Activated CD4-positive, alpha-beta T cell treated with anti-CD3 and anti-CD28 coated beads, Interleukin-2, amount 50 U/mL, for 1 hour (primary cell): ENCODE measurements around the gene RAD50.
"Not testable (repeated sequence)": the region's sequence is repeated elsewhere in the genome, so short reads cannot be mapped to it uniquely, and the experiment has no call there.

ENCODE experiments used
- DNase-seq: peaks from one replicate; pipeline ENCODE4 v3.0.0-alpha.2; 2020

The RAD50 gene

DNA sequence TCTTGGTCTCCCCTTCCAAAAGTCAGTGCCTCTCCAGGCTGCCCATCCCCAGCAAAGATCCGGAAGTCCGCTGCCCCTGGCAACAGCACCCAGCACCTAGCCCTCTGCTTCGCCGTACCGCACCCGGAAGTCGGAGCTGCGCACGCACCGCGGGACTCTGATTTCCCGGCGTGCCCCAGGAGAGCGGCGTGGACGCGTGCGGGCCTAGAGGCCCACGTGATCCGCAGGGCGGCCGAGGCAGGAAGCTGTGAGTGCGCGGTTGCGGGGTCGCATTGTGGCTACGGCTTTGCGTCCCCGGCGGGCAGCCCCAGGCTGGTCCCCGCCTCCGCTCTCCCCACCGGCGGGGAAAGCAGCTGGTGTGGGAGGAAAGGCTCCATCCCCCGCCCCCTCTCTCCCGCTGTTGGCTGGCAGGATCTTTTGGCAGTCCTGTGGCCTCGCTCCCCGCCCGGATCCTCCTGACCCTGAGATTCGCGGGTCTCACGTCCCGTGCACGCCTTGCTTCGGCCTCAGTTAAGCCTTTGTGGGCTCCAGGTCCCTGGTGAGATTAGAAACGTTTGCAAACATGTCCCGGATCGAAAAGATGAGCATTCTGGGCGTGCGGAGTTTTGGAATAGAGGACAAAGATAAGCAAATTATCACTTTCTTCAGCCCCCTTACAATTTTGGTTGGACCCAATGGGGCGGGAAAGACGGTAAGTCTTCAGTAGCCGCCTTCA, at the start of gene RAD50:
TSS of gene RAD50 (plus strand) at position 215 of the 715 bp plus-strand sequence. CDS start at position 563, 348 bp downstream.
- DNase-seq: peak; percentile 87

DNA sequence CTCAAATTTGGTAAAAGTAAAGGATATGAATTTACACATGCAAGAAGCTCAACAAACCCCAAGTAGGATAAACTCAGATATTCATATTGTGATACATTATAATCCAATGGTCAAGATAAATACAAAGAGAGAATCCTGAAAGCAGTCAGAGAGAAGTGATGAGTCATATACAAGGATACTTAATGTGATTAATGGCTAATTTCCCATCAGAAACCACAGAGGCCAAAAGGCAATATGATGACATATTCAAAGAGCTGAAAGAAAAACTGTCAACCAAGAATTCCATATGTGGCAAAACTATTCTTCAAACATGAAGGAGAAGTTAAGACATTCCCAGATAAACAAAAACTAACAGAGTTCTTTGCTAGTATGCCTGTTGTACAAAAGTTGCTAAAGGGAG, 46.7 kb upstream of the RAD50 start:
- no peak for DNase-seq

DNA sequence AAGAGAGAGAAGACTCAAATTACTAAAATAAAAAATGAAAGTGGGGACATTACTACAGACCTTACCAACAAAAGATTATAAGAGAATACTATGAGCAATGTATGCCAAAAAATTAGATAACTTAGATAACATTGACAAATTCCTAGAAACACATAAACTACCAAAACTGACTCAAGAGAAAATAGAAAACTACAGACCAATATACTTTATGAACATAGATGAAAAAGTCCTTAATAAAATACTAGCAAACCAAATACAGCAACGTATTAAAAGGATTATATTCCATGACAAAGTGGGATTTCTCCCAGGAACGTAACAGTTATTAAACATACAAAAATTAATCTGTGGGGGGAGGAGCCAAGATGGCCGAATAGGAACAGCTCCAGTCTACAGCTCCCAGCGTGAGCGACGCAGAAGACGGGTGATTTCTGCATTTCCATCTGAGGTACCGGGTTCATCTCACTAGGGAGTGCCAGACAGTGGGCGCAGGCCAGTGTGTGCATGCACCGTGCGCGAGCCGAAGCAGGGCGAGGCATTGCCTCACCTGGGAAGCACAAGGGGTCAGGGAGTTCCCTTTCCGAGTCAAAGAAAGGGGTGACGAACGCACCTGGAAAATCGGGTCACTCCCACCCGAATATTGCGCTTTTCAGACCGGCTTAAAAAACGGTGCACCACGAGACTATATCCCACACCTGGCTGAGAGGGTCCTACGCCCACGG, 43.0 kb upstream of the RAD50 start:
- not testable (repeated sequence) for DNase-seq

DNA sequence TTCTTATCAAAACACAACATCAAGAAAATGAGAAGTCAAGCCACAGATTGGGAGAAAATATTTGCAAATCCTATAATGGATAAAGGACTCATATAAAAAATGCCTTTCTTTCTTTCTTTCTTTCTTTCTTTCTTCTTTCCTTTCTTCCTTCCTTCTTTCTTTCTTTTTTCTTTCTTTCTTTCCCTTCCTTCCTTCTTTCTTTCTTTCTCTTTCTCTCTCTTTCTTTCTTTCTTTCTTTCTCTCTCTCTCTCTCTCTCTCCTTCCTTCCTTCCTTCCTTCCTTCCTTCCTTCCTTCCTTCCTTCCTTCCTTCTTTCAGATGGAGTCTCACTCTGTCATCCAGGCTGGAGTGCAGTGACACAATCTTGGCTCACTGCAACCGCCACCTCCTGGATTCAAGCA, 34.7 kb upstream of the RAD50 start:
- not testable (repeated sequence) for DNase-seq

DNA sequence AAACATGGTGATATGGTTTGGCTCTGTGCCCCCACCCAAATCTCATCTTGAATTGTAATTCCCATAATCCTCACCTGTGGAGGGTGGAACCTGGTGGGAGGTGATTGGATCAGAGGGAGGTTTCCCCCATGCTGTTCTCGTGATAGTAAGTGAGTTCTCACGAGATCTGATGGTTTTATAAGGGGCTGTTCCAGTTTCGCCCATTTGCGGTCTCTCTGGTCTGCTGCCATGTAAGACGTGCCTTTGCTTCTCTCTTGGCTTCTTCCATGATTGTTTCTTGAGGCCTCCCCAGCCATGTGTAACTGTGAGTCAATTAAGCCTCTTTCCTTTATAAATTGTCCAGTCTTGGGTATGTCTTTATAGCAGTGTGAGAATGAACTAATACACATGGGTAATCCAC, 31.9 kb upstream of the RAD50 start:
- not testable (repeated sequence) for DNase-seq

DNA sequence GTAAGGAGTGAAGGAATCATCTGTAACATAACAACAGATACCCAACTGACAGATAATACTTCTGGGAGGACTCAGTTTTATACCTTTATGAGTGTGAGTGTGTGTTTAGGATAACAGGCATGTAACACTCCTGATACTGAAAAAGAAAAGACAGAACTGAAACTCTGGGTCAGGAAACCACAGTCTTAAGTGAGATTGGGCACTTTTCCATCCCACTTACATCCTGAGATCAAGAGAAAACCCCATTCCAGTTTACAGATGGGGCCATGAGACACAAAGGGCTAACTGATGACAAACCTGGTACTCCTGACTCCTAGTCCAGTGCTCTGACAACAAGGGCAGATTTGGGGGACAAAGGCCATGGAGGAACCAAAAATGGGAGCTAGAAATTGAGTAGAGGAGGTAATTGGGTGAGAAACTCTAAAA, 31.5 kb upstream of the RAD50 start:
- DNase-seq: no peak

DNA sequence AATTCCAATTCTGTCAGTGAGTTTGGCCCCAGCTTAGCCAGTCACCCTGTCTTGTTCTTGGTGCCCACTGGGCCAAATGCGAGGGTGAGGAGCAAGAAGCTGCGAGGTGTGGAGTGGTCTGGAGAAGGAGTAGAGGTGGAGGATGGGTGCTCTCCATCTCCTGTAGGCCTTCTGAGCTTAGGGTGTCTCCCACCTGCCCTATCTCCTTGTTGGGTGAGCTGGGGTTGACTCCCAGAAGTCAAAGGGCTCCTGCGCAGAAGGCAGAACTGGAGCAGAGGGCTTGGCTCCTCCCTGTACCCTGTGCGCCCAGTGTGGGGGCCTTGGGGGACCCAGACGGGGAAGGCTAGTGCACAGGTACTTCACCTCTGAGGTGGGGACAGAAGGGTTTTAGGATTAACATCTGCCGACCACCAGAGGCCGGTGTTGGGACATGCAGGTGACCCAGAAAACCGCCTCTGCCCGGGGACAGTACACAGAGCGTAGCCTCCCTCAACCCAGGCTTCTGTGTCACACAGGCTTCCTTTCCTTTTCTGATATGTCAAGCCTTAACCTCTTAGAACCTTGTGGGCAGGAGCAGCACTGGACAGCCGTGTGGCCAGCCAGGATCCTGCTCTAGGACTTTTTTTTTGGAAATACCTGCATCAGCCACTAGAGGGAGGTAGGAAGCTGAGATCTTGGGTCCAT, 30.3 kb upstream of the RAD50 start:
- peak; percentile 9 for DNase-seq

DNA sequence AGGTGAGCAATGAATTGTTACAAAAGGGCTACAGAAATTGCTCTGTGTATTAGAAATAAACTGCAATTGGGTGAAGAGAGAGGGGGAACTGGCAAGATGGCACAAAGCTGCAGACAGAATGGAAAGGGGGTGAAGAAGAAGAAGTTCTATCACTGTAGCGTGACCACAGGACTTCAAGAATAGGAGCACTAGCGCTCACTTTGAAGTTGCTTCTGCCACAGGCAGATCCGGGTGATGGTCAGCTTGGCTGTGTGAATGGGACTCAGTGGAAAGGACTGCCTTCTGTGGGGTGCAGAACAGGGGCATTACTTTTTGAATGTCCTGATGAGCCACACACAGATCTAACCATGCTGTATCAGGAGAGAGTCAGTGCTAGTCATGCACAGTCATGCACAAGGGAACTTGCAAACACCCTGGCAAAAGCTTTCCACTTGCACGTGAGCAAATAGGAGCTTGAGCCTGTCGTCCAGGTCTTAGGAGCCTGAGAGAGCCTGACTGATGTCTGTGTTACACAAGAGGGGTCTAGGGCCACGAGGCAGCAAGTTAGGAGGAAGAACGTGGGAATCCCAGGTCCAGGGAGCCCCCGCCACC, 29.7 kb upstream of the RAD50 start:
- DNase-seq: no peak

DNA sequence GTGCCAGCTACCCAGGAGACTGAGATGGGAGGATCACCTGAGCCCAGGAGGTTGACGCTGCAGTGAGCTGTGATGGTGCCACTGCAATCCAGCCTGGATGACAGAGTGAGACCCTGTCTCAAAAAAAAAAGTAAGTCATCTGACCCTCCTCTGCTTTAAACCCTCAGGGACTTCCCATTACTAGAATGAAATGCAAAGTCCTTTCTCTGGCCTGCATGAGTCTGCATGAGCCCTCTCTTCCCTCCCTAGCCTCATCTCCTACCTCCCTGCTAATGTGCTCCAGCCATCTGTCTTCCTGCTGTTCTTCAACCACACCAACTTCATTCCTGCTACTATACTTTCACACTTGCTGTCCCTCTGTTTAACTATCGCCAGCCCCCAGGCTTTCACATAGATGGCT, 28.8 kb upstream of the RAD50 start:
- DNase-seq: no peak

DNA sequence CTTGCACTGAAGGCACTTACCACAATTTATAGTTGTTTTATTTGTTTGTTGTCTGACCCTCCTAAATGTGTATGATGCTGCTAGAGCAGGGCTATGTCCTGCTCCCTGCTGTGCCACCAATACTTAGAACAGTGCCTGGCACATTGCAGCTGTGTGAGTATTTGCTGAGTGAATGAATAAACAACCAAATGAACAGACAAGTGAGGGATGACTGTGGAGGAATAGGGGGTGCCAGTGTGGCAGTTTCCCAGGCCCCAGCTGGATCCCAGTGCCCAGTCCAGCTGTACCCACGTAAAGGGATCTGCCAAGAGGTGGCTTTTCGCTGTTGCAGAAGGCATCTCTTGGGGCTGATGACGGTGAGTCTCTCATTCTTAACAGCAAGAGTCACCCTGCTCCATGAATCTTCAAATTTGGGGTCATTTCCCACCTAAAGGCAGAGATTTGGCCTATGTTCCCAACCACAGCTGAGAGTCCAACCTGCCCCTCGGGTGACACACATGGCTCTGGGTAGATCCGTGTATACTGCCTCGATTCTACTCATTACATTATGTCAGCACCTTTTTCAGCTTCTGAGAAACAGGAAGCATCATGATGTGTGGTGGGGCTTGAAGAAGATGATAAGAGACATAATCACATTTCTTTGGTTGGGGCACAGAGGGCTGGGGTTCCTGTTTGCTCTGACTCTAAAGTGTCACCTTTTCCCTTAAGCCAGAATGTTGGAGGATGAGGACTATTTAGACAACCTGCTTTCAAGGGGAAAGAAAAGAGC, 27.7 kb upstream of the RAD50 start:
- DNase-seq: no peak

DNA sequence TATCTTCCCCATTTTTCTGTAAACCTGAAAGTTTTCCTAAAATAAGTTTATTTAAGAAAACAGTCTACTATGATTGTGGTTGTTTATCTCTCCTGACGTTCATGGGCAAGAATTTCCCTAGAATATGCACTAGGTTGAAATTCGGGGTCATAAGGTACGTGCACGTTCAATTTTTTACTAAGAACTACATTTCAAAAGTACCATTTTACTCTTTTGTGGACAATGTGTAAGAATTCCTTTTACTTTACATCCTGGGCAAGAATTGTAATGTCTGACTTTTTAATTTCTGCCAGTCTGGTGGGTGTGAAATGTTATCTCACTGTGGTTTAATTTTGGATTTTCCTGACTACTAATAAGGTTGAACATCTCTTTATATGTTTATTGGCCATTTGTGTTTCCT, 25.8 kb upstream of the RAD50 start:
- no peak for DNase-seq

DNA sequence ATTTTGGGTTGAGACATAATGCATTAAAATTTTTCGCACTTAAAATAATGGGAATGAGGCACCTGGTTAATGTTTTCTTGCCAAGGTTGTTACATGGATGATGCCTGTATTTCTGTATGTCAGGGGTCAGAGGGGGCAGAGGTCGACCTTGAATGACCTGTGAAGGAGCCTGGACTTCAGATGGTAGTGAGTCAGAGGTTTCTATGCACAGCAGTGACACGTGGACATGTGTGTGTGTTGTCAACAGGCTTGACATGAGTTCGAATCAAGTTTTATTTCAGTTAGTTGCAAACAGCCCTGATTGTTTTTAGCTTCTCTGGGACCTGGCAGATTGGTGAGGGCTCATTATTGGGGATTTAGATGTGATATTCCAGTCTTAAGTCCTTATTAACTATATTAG, 17.1 kb upstream of the RAD50 start:
- DNase-seq: no peak

DNA sequence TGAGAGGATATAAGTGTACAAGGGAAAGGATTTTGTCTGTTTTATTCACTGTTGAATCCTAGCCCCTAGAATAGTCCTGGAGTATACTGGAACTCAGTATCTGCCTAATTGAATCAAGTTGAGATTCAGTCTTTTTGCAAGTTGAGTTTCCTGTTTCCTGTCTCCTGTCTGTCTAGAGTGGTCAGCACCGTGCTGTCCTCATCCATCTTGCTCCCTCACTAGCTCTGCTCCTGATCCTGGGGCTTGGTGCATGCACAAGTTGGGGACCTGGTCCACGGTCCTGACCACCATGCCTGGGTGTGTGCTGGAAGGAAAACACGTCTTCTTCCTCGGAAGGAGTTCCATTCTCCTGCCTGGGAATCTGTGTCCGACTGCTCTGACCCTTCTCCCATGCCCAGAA, 16.6 kb upstream of the RAD50 start:
- no peak for DNase-seq

DNA sequence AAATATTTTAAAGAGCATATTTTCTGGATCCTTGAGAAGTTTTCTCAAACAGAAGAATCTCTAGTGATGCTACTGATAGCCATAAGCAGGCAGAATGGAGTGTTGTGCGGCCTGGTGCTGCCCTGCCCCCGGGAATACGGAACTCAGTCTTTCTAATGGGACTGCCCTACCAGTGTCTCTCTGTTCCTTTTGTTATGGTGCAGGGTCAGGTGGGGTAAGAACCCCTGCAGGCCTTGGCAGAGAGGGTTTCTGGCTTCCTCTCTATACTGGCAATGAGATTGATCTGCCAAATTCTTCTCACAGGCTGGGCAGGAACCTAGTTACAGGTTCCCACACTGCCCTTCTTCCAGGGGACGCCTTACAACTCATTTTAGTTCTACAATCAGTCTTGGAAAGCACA, 16.0 kb upstream of the RAD50 start:
- DNase-seq: no peak

DNA sequence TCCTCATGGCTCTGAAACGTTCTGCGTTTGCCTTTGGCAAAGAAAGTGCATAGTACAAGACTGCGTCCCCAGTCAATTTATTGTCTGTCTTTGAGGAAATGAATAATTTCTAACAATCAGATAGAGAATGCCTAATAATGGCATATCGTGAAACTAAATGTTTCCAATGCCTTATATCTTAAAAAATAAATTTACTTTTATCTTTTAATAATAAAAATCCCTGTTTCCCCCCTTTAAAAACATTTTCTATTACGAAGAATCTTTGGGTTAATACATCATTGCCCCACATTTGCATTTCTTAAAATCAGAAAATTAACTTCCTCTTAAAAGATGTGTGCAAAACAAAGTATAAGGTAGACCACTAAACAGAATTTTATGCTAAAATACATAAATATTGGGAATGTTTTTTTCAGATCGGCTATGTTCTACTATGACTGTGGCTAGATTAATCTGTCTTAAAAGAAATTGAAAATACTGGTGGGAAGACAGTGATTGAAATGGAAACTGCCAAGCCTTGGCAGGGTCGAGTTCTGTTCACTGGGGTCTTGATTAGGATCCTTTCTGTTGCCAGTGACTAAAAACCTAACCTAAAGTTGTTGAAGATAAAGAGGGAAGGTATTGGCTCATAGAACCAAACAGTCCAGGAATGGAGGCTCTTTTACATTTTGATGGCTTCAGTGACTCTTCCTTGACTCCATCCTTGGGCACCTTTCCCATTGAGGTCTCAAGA, 13.1 kb upstream of the RAD50 start, which contains the start of gene IL5:
TSS of gene IL5 (minus strand) at position 51 of the 730 bp plus-strand sequence. CDS start at position 7, 44 bp downstream.
- no peak for DNase-seq

DNA sequence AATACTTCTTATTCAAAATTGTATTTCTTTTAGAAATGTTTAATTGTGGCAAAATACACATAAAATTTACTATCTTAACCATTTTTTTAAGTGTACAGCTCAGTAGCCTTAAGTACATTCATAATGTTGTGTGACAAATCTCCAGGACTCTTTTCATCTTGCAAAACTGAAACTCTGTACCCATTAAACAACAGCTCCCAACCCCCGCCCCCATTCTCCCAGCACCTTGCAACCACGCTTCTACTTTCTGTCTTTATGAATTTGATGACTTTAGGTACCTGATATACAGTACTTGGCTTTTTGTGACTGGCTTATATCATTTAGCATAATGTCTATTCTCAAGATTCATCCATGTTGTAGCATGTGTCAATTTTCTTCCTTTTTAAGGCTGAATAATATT, 10.7 kb upstream of the RAD50 start:
- DNase-seq: no peak

DNA sequence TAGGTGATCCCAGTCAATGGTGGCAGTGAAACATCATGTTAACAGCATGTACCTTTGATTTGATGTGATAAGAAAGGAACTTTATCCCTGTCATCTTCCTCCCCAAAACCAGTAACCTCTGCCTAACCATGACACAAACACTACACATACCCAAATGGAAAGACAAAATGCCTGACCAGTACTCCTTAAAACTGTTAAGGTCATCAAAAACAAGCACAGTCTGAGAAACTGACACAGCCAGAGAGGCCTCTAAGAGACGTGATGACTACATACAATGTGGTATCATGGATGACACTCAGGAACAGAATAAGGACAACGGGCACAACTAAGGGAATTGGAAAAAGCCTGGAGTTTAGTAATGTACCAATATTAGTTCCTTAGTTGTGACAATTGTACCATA, 9.5 kb upstream of the RAD50 start:
- DNase-seq: no peak

DNA sequence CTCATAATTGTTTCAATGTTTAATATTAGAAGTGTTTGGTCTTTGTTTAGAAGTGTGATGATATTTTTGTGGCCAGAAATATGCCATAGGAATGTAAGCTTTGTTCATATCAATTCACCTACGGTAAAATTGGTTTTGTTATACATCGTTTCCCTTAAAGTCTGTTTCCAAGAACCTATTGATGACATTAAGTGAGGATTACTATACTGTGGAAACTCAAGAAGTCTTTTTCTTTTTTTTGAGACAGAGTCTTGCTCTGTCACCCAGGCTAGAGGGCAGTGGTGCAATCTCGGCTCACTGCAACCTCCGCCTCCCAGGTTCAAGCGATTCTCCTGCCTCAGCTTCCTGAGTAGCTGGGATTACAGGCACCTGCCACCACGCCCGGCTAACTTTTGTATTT, 7.9 kb upstream of the RAD50 start:
- DNase-seq: not testable (repeated sequence)

DNA sequence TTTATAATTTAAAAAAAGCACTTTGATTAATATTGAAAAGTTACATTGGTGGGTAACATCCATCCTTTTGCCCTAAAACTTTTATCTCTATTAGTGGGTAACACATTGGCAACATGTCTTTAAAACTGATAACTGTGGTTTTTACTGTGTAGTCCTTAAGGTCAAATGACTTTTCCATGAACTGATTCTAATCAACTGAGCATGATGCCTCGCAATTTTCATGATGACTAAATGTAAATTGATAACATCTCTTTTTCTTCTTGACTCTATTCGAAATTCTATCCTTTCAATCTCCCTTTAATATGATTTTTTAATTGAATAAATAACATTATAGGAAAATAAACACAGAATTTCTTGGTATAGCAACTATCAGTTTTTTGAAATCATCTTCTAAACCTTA, 7.2 kb upstream of the RAD50 start:
- no peak for DNase-seq

DNA sequence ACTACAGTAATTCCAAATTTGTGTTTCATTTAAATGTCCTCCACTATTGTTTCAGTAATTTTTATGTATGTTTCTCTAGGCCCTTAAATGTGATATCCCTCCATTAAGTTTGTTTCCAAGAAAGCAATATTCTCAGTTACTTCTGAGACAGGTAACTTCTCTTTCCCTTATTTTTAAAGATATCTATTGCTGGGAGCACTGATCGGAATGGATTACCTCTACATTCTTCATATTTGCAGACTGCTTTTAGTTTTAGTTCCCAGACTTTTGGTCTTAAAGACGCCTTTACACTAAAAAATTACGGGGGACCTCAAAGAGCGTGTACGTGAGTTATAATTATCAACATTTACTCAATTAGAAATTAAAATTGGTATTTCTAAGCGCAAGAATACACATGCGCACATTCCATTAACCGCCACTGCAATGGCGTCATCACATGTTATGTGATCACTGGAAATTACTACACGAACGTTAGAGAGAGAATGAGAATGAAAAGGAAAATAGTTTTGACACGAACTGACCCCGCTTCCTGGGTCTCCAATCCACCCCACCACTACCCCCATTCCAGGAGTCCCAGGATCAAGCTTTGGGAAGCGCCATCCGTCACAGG, 519 bp upstream of the RAD50 start:
- peak; percentile 6 for DNase-seq

DNA sequence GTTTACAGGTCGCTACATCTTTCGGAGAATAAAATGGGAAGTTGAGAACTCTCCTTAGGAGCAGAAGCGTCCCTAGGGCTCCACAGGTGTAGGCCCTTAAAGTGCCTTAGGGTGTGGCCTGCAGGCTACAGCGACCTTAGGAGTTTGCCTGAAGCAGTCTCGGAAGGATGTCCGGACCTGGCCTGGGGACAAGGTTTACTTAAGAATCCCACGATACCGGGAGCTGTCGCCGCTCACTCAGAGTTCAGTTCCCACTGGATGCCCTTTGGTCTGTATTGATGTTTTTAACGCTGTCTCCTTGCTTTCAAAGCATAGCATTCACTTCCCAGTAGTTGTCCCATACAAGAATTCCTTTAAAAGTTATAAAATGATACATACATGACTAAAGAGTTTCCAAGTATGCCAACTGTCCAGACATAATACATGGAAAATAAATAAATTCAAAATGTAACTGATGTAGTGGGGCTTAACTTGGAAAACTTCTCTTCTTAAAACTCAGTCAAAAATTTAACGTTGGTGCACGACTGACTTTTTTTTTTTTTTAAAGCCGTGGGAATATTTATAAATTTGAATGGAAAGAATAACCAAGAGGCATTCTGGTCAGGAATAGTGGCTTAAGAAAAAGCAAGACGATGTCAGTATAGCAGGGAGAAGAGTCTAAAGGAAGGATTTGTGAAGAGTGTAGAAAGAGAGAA, 848 bp downstream of the RAD50 start:
- peak; percentile 7 for DNase-seq
